ENCODE measurements around the gene SLC66A2. TPM values are rescaled to one million over a fixed set of nuclear protein-coding genes. Genes with fewer than 3 reads are reported as not detected.

SLC66A2 gene
- total and polyA plus RNA-seq, 2 of the 13 experiments (the other 11 are each of a cell fraction or from before 2014, with no cell fraction given) = 33.5 to 41.9 TPM

- TF ChIP-seq CERS6 (CRISPR knock-in tag; IDR thresholded peaks at IDR 0.05) = no peak
- TF ChIP-seq, protein P1, sequence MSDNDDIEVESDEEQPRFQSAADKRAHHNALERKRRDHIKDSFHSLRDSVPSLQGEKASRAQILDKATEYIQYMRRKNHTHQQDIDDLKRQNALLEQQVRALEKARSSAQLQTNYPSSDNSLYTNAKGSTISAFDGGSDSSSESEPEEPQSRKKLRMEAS (IDR thresholded peaks at IDR 0.05) = peak; percentile 82
- no peak for TF ChIP-seq POLR2AphosphoS5 (IDR thresholded peaks at IDR 0.05; ENCODE audit: low read depth, low read length)
- no peak for TF ChIP-seq ZNF615 (CRISPR knock-in tag; IDR thresholded peaks at IDR 0.05; ENCODE audit: borderline replicate concordance)
- peak; percentile 47; the same call in 1 of the 2 replicates for TF ChIP-seq ARNTL (CRISPR knock-in tag; IDR thresholded peaks at IDR 0.05)
- TF ChIP-seq BCL6 (CRISPR knock-in tag; IDR thresholded peaks at IDR 0.05) = no peak
- TF ChIP-seq, protein P2, sequence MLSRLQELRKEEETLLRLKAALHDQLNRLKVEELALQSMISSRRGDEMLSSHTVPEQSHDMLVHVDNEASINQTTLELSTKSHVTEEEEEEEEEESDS (CRISPR knock-in tag; IDR thresholded peaks at IDR 0.05; ENCODE audit: borderline replicate concordance) = no peak
- TF ChIP-seq RARA (CRISPR knock-in tag; IDR thresholded peaks at IDR 0.05) = peak; percentile 48
- 0 out of 2 replicates have a peak, but pooled peaks have one; percentile 19 for TF ChIP-seq STAT5B (CRISPR knock-in tag; IDR thresholded peaks at IDR 0.05)
- no peak for TF ChIP-seq LRRFIP1 (CRISPR knock-in tag; conservative IDR thresholded peaks at IDR 0.05)
- no peak for TF ChIP-seq ZNF83 (CRISPR knock-in tag; IDR thresholded peaks at IDR 0.05; ENCODE audit: borderline replicate concordance)
- TF ChIP-seq, protein P3, sequence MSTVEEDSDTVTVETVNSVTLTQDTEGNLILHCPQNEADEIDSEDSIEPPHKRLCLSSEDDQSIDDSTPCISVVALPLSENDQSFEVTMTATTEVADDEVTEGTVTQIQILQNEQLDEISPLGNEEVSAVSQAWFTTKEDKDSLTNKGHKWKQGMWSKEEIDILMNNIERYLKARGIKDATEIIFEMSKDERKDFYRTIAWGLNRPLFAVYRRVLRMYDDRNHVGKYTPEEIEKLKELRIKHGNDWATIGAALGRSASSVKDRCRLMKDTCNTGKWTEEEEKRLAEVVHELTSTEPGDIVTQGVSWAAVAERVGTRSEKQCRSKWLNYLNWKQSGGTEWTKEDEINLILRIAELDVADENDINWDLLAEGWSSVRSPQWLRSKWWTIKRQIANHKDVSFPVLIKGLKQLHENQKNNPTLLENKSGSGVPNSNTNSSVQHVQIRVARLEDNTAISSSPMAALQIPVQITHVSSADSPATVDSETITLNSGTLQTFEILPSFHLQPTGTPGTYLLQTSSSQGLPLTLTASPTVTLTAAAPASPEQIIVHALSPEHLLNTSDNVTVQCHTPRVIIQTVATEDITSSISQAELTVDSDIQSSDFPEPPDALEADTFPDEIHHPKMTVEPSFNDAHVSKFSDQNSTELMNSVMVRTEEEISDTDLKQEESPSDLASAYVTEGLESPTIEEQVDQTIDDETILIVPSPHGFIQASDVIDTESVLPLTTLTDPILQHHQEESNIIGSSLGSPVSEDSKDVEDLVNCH (CRISPR knock-in tag; IDR thresholded peaks at IDR 0.05) = no peak
- TF ChIP-seq MYC (CRISPR knock-in tag; IDR thresholded peaks at IDR 0.05; ENCODE audit: borderline replicate concordance) = peak; percentile 80; the same call in 1 of the 2 replicates
- no peak for TF ChIP-seq JUND (CRISPR knock-in tag; IDR thresholded peaks at IDR 0.05)
- no peak for TF ChIP-seq FOXC1 (CRISPR knock-in tag; IDR thresholded peaks at IDR 0.05; ENCODE audit: borderline replicate concordance)
- TF ChIP-seq RAD21 (CRISPR knock-in tag; IDR thresholded peaks at IDR 0.05) = peak; percentile 80
- no peak for TF ChIP-seq YY1 (IDR thresholded peaks at IDR 0.05; ENCODE audit: insufficient read depth, insufficient replicate concordance, low read depth, low read length)
- TF ChIP-seq PHF21A (CRISPR knock-in tag; IDR thresholded peaks at IDR 0.05) = no peak
- TF ChIP-seq NFRKB (IDR thresholded peaks at IDR 0.05) = no peak
- TF ChIP-seq ZNF589 (CRISPR knock-in tag; conservative IDR thresholded peaks at IDR 0.05) = no peak
- no peak for TF ChIP-seq ZNF790 (CRISPR knock-in tag; IDR thresholded peaks at IDR 0.05; ENCODE audit: borderline replicate concordance)
- TF ChIP-seq FOXK1 (CRISPR knock-in tag; IDR thresholded peaks at IDR 0.05; ENCODE audit: borderline replicate concordance, low read depth) = 0 out of 2 replicates have a peak, but pooled peaks have one; percentile 18
- no peak for TF ChIP-seq ZNF451 (CRISPR knock-in tag; IDR thresholded peaks at IDR 0.05)
- TF ChIP-seq ZFX (CRISPR knock-in tag; IDR thresholded peaks at IDR 0.05; ENCODE audit: low read depth) = peak; percentile 27; the same call in 1 of the 2 replicates
- TF ChIP-seq TFDP2 (CRISPR knock-in tag; IDR thresholded peaks at IDR 0.05) = 0 out of 2 replicates have a peak, but pooled peaks have one; percentile 39
These were observed 17.7 kb downstream of the SLC66A2 start (continued) for GRCh38 chr18:79933765-79934164.
